DMS 273 (cell line): ENCODE results near the gene ST6GAL1.
"Not testable (repeated sequence)": the region's sequence is repeated elsewhere in the genome, so short reads cannot be mapped to it uniquely, and the experiment has no call there.

Experiments
- DNase-seq: peaks from one replicate; lab custom pipeline; 2025; ENCODE audit not compliant: unreplicated experiment; lab: John Stamatoyannopoulos, UW

ST6GAL1 gene

DNA sequence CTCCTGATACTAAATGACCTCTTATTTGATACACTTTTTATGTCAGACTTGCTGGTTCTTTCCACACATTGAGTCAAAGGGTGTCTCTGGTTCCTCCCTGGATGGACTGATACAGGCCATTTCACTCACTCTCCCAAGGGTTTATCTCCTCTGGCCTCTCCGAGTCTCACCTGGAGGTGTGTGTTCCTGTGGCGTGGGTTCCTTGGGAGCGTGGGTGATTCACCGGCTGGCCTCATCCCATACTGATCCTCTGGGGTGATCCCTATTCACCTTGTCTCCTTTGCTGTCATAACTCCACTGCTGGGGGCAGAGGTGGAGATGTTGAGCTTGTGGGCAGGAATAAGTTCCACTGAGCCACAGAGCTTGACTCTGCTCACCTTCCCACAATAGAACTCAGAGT is 61.1 kb downstream of the ST6GAL1 start:
- DNase-seq = no peak

- not testable (repeated sequence) for DNase-seq
These were observed 61.8 kb downstream of the ST6GAL1 start for GRCh38 chr3:186992096-186992495.

DNA sequence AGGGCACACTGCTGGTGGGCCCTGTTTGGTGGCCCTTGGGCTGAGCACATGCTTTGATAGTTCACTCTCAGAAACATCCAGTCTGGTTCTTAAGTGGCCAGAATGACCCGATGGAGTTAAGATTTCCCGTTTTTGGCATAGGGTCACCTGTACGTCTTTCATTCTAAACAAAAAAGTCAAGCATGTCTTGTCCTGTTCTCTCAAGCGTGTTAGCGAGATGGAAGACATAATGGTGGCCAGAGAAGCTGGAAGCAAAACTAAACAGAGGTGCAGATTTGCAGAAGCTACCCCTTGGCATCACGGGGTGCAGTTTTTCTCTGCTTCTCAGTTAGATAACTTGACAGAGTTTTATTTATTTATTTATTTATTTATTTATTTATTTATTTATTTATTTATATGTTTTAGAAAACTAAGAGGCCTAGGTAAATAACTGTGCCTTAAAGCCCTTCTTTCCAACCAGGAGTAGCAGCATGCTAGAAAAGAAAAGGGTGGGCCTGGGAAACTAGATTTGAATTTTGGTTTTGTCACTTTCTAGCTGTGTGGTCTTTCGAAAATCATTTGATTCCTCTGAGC is 63.0 kb downstream of the ST6GAL1 start:
- DNase-seq = no peak

DNA sequence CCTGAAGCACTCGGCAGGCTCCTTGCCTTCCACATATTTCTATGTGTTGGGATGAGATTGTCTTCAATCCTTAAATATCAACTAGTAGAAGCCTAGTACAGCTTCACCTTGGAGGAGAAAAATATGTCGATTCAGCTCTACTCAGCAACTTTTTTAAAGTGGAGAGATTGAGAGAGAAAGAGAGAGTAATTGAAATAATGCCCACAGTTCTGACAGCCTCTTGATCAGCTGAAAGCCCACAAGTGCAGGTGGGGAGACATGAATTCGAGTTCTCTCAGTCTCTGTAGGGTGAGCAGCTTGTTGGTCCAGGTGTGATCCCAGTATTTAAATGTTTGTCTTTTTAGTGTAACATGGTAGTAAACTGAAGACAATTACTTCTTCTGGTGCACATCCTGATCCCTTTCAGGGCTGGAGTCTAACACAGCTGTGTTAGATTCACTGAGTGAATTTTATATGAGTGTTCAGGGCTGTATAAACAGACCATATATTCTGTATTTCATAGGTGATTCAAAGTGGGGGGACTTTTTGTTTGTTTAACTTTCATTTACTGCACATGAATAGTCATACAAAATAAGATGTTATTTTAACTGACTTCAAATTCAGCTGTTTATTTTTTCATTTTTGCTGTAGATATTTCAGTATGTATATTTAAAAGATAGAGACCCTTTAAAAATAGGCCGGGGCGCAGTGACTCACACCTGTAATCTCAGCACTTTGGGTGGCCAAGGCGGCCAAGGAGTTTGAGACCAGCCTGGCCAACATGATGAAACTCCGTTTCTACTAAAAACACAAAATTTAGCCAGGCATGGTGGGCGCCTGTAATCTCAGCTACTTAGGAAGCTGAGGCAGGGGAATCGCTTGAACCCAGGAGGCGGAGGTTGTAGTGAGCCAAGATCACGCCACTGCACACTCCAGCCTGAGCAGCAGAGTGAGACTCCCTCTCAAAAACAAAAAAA is 64.0 kb downstream of the ST6GAL1 start:
- DNase-seq = no peak

DNA sequence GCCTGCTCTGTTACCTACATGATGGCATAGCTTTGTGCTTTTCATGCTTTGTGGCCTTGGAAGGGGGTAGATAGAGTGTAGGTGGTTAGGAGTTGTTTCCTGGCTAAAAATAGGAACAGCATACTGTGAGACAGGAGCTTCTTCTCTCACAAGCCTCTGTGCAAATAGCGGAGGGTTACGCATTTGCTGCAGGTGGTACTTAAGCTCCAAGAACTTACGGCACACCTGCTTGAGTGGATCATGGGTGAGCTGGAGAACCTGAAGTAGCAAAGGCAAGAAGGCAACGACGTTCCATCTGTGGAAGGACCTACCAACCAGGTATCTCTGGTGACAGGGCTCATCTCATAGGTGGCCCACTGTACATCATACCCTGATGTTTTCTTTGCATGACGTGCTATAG is 66.0 kb downstream of the ST6GAL1 start:
- no peak for DNase-seq

GRCh38 chr3:186997061-186997460 is 66.7 kb downstream of the ST6GAL1 start:
- DNase-seq = no peak

DNA sequence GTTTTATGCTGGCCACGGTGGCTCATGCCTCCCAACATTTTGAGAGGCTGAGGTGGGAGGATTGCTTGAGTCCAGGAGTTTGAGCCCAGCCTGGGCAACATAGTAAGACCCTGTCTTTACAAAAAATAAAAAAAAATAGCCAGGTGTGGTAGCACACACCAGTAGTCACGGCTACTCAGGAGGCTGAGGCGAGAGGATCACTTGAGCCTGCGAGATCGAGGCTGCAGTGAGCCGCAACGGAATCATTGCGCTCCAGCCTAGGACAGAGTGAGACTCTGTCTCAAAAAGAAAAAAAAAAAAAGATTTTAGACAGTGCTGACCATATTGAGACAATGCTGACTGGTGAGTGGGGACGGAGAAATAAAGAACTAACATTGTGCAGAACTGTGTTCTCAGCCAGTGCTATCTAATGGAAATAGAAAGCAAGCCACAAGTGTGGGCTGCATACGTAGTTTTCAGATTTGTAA is 67.2 kb downstream of the ST6GAL1 start:
- DNase-seq = no peak

DNA sequence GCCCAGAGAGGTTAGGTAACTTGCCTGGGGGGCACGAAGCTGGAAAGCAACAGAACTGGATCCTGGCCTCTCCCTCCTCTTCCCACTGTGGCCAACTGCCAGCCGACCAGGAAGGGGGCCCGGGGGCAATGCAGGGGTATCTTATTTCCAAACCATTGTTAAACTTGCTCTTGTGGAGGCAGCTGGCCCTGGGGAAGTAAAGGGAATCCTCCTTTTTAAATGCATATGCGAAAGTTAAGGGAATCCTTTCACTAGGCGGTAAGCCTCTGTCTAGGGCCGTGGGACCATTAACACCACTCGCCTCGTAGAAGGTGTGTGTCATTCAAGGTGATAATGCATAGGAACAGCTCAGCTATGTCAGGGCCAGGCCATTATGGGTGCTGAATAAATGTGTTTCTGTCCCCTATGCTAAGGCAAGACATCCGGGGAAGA is 68.6 kb downstream of the ST6GAL1 start:
- no peak for DNase-seq

DNA sequence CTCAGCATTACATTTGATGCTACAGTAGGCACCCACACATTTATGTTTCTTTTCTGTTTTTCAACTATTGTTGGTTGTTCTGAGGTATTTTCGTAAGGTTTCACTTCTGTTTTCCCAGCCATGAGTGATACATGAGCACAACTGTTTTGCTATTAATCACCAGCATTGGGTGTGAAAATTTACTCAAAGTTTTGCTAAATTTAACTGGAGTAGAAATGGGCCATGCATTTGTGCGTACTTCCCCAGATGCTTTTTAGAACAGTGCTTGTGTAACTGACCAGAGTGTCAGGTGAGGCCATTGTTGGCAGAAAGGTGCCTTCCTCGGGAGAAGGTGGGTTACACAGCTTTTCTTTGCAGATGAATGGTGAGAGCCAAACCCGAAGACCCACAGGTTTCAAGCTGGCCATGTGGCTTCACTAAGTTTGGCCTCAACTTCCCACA is 70.4 kb downstream of the ST6GAL1 start:
- DNase-seq = no peak

GRCh38 chr3:187002915-187003314 is 72.6 kb downstream of the ST6GAL1 start:
- DNase-seq = no peak

DNA sequence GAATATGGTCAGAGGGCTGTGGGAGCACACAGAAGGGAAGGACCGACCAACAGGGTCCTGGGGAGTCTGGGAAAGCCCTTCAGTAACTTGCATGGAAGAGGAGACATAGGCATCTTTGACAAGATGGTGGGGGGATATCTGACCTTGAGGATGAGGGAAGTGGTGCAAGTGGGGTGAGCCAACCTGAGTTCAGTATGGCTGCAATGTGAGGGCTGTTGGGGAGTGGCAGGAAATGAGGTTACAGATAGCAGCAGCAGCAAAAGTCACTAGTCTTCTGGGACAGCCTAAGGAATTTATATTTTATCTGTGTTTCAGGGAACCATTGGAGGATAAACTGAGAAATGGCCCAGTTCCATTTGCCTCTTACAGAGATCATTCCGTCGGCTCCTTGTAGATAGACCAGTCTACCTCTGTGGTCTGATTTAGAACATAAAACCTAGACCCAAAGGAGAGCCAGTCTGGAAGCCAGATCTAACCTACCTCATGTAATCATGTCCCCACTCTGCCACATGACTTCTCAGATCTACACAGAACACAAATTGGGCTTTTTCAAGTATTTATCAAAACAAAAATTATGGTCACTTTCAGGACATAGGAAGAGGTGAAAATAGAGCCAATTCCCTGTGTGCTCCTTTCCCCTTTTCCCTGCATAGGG is 75.6 kb downstream of the ST6GAL1 start:
- DNase-seq = no peak

DNA sequence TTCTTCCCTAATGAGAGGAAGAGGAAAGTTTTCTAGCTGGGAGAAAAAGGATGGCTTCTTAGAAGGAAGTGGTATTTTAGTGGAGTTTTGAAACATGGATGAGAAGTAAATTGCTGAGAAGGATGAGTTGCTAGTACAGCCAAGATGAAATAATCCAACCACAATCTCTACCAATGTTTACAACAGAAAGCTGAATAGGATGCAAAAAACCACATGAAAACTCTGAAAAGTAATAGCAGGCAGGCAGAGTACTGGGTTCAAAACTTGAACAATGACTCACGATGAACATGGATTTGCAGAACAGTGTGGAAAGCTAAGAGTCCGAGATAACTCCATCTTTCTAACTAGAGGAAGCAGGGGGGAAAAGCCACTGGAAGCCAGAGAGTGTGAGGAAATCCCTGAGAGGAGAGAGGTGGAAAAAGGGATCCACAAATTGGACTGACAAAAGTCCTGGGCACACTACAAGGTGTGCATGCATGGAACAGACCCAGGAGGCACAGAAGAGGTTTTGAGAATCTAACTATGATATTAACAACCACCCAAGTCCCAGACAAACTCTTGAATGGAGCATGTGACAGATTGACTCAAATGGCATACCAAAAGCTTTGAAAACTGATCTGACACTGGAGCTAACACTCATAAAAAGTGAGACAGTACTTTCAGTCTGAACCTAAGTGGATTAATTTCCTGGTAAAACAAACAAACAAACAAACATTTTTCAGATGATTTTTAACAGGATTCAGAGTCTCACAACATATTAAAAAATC is 76.7 kb downstream of the ST6GAL1 start:
- DNase-seq = no peak

DNA sequence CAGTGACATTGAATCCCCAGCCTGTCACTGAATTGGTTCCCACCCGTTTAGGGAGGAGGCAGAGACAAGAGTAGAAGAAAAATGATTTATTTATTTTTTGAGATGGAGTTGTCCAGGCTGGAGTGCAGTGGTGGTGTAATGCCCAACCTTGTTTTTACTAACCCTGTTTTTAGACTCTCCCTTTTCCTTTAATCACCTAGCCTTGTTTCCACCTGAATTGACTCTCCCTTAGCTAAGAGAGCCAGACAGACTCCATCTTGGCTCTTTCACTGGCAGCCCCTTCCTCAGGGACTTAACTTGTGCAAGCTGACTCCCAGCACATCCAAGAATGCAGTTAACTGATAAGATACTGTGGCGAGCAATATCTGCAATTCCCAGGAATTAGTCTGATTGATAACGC is 80.1 kb downstream of the ST6GAL1 start:
- not testable (repeated sequence) for DNase-seq

- DNase-seq = no peak
These were observed 81.6 kb downstream of the ST6GAL1 start for GRCh38 chr3:187011915-187012314.

- no peak for DNase-seq
These were observed 82.3 kb downstream of the ST6GAL1 start for GRCh38 chr3:187012609-187013051.

GRCh38 chr3:187013159-187013716 is 82.9 kb downstream of the ST6GAL1 start:
- no peak for DNase-seq

DNA sequence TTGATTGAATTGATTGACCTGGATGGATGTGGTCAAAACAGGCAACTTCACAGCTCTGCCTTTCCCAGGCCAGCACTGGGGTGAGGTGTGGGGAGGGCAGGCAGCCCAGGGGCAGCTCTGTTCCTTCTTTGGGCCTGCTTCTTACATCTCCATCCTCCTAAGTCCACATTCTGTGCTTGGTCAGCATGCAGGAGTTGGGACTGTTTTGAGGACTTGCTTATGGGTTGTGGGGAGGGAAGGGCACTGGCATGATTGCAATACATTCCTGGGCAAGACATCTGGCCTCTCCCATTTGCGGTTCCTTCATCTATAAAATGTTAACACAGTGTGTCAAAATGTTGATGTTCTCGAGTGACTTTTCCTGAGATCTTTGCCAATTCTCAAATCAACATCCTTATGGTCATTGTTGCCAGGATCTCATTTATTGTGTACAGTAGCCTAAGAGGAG is 84.1 kb downstream of the ST6GAL1 start:
- no peak for DNase-seq

GRCh38 chr3:187015903-187016638 is 85.7 kb downstream of the ST6GAL1 start:
- DNase-seq = no peak

GRCh38 chr3:187016639-187017345 is 86.5 kb downstream of the ST6GAL1 start:
- no peak for DNase-seq
